Loucy (cell line): Measurements from ENCODE around the gene LSM14B.

ENCODE experiments used
- CTCF ChIP-seq: fragments of 200-600 bp; sonication (generic); conservative IDR thresholded peaks from 2 replicates; pipeline ENCODE4 v1.5.1; 2014; ENCODE audit warnings: mild to moderate bottlenecking, antibody characterized with exemption, low read length
- EZH2phosphoT487 ChIP-seq: fragments of 200-600 bp; IDR thresholded peaks from 2 replicates; pipeline ENCODE4 v1.6.1; 2018; ENCODE audit warnings: antibody characterized with exemption, mild to moderate bottlenecking, moderate library complexity, borderline replicate concordance

GRCh38 chr20:62160876-62161275 is 38.6 kb downstream of the LSM14B start:
- TF ChIP-seq EZH2phosphoT487 (no peak), CTCF (no peak)
